Motor neuron (in vitro differentiated cells): ENCODE measurements around the gene ZSCAN25. TPM values are rescaled to one million over a fixed set of nuclear protein-coding genes. Genes with fewer than 3 reads are reported as not detected.
"Not testable (repeated sequence)": the region's sequence is repeated elsewhere in the genome, so short reads cannot be mapped to it uniquely, and the experiment has no call there.

Experiments
- ATAC-seq, 8 experiments: fragments of 200-7000 bp; cut with Tn5 transposase; replicated peaks in 6 of 8; 2 replicates each; pipeline ENCODE4 v1.8.0; 2021; ENCODE audit warnings: mild to moderate bottlenecking in 8 of 8, moderate library complexity in 8 of 8
- H3K27ac ChIP-seq, 2 donors: fragments of 250-450 bp; sonication (Bioruptor Pico); 2 replicates each; pipeline ENCODE4 v1.9.0; 2021; ENCODE audit warnings: antibody characterized with exemption in 2 of 2, mild to moderate bottlenecking in 2 of 2, moderate library complexity in 1 of 2
- H3K4me1 ChIP-seq, 2 donors: fragments of 250-450 bp; sonication (Bioruptor Pico); replicated peaks in 1 of 2; 2 replicates each; pipeline ENCODE4 v1.6.1; 2021; ENCODE audit warnings: antibody characterized with exemption in 2 of 2, mild to moderate bottlenecking in 2 of 2, moderate library complexity in 1 of 2
- H3K4me3 ChIP-seq, 5 donors: fragments of 250-450 bp; sonication (Bioruptor Pico); 2 replicates each; pipeline ENCODE4 v1.9.0; 2021; ENCODE audit warnings: antibody characterized with exemption in 5 of 5, mild to moderate bottlenecking in 5 of 5, moderate library complexity in 4 of 5
- WGBS, 10 experiments: fragments of 450-650 bp; shearing (Covaris generic); methylation state at CpG; one replicate each; pipeline ENCODE4 v1.0.0; 2022; 5-methylcytosine and 5-hydroxymethylcytosine counted together
- in situ Hi-C, 9 experiments: fragments of 400-800 bp; cut with MboI; loops; one replicate each; pipeline ENCODE4 v1.15.0; 2021; ENCODE audit warnings: low sequenced_read_pairs in 9 of 9, low pct_unique_long_range_greater_than_20kb in 2 of 9; ENCODE audit not compliant: unreplicated experiment in 9 of 9
- total RNA-seq, 8 experiments: library from RNA; unstranded; fragments of 300-600 nt; gene quantifications; 2 replicates each; pipeline versions ENCODE4 v1.2.3 to v1.2.4, GENCODE V29; 2022

Gene ZSCAN25
- total RNA-seq, 8 experiments from 2014 or later, result 8.2 to 22.4 (median 12.7) TPM

- not testable (repeated sequence) for H3K4me1 ChIP-seq, H3K4me3 ChIP-seq, H3K27ac ChIP-seq, ATAC-seq
- 40 to 100% (median 72%) methylated on average over 1 to 2 of the region's 2 CpGs for WGBS, 10 experiments
- in situ Hi-C loops, result loop anchor here in 1 of 9 experiments (25.0 kb wide), 1 partner anchor 200 kb away; the partner anchor contains the start of gene CYP3A43
Observed at GRCh38 chr7:99637414-99637813, 20.7 kb downstream of the ZSCAN25 start.

GRCh38 chr7:99638731-99639130, 22.0 kb downstream of the ZSCAN25 start:
- Histone ChIP-seq H3K4me3 (no peak overlapping the region), H3K27ac (no peak overlapping the region), H3K4me1 (no peaks in the 10 kb centered on the region)
- in situ Hi-C loops, result loop anchor here in 1 of 9 experiments (25.0 kb wide), 1 partner anchor 199 kb away; the partner anchor contains the start of gene CYP3A43
- 82 to 97% (median 93%) methylated on average over 2 to 19 of the region's 23 CpGs; no CpG with 5 or more reads in 3 of the 10 experiments for WGBS, 10 experiments
- no peak for ATAC-seq

- no peak overlapping the region for H3K27ac ChIP-seq
- no peaks in the 10 kb centered on the region for H3K4me1 ChIP-seq
- no peak for ATAC-seq
- in situ Hi-C loops, result loop anchor here in 1 of 9 experiments (25.0 kb wide), 1 partner anchor 198 kb away; the partner anchor contains the start of gene CYP3A43
- no peak overlapping the region for H3K4me3 ChIP-seq
Observed at GRCh38 chr7:99639267-99639666, 22.5 kb downstream of the ZSCAN25 start.

DNA sequence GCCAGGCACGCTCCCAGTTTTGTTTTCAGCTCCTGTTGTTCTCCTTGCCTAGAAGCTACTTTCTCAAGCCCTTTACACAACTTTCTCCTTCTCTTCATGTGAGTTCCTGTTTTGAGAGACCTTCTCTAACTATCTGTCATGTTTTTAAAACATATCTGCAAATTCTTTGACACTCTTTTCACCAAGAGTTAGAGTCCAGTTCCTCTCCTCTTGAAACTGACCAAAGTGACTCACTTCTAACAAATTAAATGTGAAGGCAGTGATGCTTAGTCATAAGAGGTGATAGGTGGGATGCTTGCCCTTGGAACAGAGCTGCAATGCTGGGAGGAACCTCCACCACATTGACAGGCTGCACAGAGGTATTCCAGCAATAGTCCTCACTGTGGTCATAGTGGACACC, 25.3 kb downstream of the ZSCAN25 start:
- no peak overlapping the region for H3K27ac ChIP-seq
- in situ Hi-C loops, result loop anchor here in 1 of 9 experiments (25.0 kb wide), 1 partner anchor 195 kb away; the partner anchor contains the start of gene CYP3A43
- H3K4me3 ChIP-seq, result no peak overlapping the region
- no peaks in the 10 kb centered on the region for H3K4me1 ChIP-seq
- ATAC-seq, result no peak
- WGBS, 10 experiments, result 77 to 100% (median 100%) methylated on average over 1 of the region's 1 CpG; no CpG with 5 or more reads in 1 of the 10 experiments

DNA sequence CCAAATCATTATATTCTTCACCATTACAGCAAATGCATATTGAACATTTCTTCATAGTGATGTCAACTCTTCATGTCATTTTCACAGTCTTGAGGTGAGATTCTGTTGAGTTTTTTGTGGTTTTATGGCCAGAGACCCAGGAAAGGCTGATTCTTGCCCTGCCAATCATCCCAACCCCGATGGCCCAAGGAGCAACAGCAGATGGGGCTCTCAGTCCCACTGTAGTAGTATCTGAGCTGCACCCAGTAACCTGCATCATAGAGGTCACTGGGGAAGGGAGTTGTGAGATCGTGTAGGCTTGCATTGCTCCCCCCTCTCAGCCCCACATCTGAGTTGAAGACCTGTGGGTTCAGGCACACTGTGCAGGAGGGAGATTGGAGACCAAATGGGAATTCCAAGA, 26.7 kb downstream of the ZSCAN25 start:
- no peak overlapping the region for H3K27ac ChIP-seq
- 67 to 100% (median 100%) methylated on average over 1 to 2 of the region's 2 CpGs; no CpG with 5 or more reads in 7 of the 10 experiments for WGBS, 10 experiments
- in situ Hi-C loops, result loop anchor here in 1 of 9 experiments (25.0 kb wide), 1 partner anchor 194 kb away; the partner anchor contains the start of gene CYP3A43
- no peaks in the 10 kb centered on the region for H3K4me1 ChIP-seq
- ATAC-seq, result no peak
- no peak overlapping the region for H3K4me3 ChIP-seq

GRCh38 chr7:99644431-99644830, 27.7 kb downstream of the ZSCAN25 start:
- Histone ChIP-seq H3K27ac (no peak overlapping the region), H3K4me3 (no peak overlapping the region), H3K4me1 (no peaks in the 10 kb centered on the region)
- in situ Hi-C loops, result loop anchor here in 1 of 9 experiments (25.0 kb wide), 1 partner anchor 193 kb away; the partner anchor contains the start of gene CYP3A43
- peak in 2 of 8 experiments; percentile 34 to 56 for ATAC-seq
- 57 to 90% (median 79%) methylated on average over 2 to 3 of the region's 3 CpGs; no CpG with 5 or more reads in 3 of the 10 experiments for WGBS, 10 experiments

DNA sequence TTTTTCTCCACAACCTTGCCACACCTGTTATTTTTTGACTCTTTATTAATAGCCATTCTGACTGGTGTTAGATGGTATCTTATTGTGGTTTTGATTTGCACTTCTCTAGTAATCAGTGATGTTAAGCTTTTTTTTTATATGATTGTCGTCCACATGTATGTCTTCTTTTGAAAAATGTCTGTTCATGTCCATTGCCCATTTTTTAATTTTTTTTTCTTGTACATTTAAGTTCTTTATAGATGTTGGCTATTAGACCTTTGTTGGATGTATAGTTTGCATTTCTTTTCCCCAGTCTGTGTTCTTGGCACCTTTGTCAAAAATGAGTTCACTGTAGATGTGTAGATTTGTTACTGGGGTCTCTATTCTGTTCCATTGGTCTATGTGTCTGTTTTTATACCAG, 28.8 kb downstream of the ZSCAN25 start:
- ATAC-seq, result no peak
- in situ Hi-C loops, result loop anchor here in 1 of 9 experiments (25.0 kb wide), 1 partner anchor 192 kb away; the partner anchor contains the start of gene CYP3A43
- 80 to 100% (median 100%) methylated on average over 1 of the region's 1 CpG; no CpG with 5 or more reads in 2 of the 10 experiments for WGBS, 10 experiments

GRCh38 chr7:99648843-99649242, 32.1 kb downstream of the ZSCAN25 start:
- in situ Hi-C loops, result loop anchor here in 1 of 9 experiments (25.0 kb wide), 1 partner anchor 188 kb away; the partner anchor contains the start of gene CYP3A43
- Histone ChIP-seq H3K27ac (no peak overlapping the region), H3K4me1 (no peaks in the 10 kb centered on the region), H3K4me3 (no peak overlapping the region)
- WGBS, 10 experiments, result 75 to 100% (median 93%) methylated on average over 1 to 2 of the region's 2 CpGs; no CpG with 5 or more reads in 3 of the 10 experiments
- no peak for ATAC-seq

More for the DNA sequence above, 28.8 kb downstream of the ZSCAN25 start:
- H3K4me3 ChIP-seq, result no peak overlapping the region
- no peaks in the 10 kb centered on the region for H3K4me1 ChIP-seq
- H3K27ac ChIP-seq, result no peak overlapping the region

- in situ Hi-C loops, result no loop called here
- no peak for ATAC-seq
- 93 to 100% (median 100%) methylated on average over 1 to 2 of the region's 2 CpGs; no CpG with 5 or more reads in 7 of the 10 experiments for WGBS, 10 experiments
- Histone ChIP-seq H3K4me1 (no peaks in the 10 kb centered on the region), H3K4me3 (no peak overlapping the region), H3K27ac (no peak overlapping the region)
Observed at GRCh38 chr7:99651290-99651689, 34.5 kb downstream of the ZSCAN25 start.

GRCh38 chr7:99652671-99653070, 35.9 kb downstream of the ZSCAN25 start:
- no peak for ATAC-seq
- no peak overlapping the region for H3K4me3 ChIP-seq
- no peaks in the 10 kb centered on the region for H3K4me1 ChIP-seq
- H3K27ac ChIP-seq, result no peak overlapping the region
- in situ Hi-C loops, result no loop called here
- 80 to 100% (median 100%) methylated on average over 1 to 2 of the region's 2 CpGs; no CpG with 5 or more reads in 3 of the 10 experiments for WGBS, 10 experiments

GRCh38 chr7:99653269-99653668, 36.5 kb downstream of the ZSCAN25 start:
- H3K4me3 ChIP-seq, H3K27ac ChIP-seq, ATAC-seq, in situ Hi-C loops, H3K4me1 ChIP-seq: not testable (repeated sequence)
- 63 to 100% (median 93%) methylated on average over 1 to 4 of the region's 4 CpGs; no CpG with 5 or more reads in 1 of the 10 experiments for WGBS, 10 experiments

GRCh38 chr7:99653754-99654153, 37.0 kb downstream of the ZSCAN25 start:
- 90 to 100% (median 100%) methylated on average over 1 to 3 of the region's 3 CpGs; no CpG with 5 or more reads in 7 of the 10 experiments for WGBS, 10 experiments
- in situ Hi-C loops, result no loop called here
- H3K27ac ChIP-seq, result no peak overlapping the region
- H3K4me3 ChIP-seq, result no peak overlapping the region
- no peaks in the 10 kb centered on the region for H3K4me1 ChIP-seq
- ATAC-seq, result peak in 1 of 8 experiments; percentile 34

DNA sequence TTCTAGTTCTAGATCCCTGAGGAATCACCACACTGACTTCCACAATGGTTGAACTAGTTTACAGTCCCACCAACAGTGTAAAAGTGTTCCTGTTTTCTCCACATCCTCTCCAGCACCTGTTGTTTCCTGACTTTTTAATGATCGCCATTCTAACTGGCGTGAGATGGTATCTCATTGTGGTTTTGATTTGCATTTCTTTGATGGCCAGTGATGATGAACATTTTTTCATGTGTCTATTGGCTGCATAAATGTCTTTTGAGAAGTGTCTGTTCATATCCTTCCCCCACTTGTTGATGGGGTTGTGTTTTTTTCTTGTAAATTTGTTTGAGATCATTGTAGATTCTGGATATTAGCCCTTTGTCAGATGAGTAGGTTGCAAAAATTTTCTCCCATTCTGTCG, 37.9 kb downstream of the ZSCAN25 start:
- H3K4me3 ChIP-seq, H3K27ac ChIP-seq, ATAC-seq, H3K4me1 ChIP-seq, in situ Hi-C loops: not testable (repeated sequence)
- WGBS, 10 experiments, result 83 to 90% methylated on average over 1 to 2 of the region's 3 CpGs; no CpG with 5 or more reads in 8 of the 10 experiments
